Breast epithelium (tissue), 3 donors: ENCODE data around the gene GPR65.

Experiments used
- POLR2A ChIP-seq: fragments of 450-650 bp; IDR thresholded peaks from one replicate; pipeline ENCODE4 v1.6.1; 2016; ENCODE audit warnings: antibody characterized with exemption, mild to moderate bottlenecking, moderate library complexity
- TF ChIP-seq, protein P1 (sequence below), 3 donors: fragments of 450-650 bp; IDR thresholded peaks; one replicate each; pipeline ENCODE4 v1.5.1; 2016 to 2017; ENCODE audit warnings: antibody characterized with exemption in 3 of 3, mild to moderate bottlenecking in 3 of 3, moderate library complexity in 3 of 3

DNA sequence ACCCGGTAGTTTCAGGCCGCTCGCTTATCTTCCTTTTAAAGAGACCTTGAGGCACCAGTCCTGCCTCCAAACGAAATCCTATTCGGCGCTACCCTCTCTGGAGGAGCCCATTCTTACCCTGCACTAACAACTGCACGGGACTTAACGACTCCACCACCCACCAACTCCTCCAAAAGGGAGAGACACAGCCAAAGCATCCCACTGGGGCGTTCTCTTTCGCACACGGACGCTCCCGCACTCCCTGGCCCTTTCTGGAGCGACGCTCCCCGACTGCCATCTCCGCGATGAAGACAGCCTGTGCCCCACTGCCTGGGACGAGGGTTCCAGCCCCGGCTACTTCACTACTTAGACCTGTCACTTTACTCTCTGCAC lies 12.6 kb upstream of the GPR65 start:
- TF ChIP-seq, protein P1, sequence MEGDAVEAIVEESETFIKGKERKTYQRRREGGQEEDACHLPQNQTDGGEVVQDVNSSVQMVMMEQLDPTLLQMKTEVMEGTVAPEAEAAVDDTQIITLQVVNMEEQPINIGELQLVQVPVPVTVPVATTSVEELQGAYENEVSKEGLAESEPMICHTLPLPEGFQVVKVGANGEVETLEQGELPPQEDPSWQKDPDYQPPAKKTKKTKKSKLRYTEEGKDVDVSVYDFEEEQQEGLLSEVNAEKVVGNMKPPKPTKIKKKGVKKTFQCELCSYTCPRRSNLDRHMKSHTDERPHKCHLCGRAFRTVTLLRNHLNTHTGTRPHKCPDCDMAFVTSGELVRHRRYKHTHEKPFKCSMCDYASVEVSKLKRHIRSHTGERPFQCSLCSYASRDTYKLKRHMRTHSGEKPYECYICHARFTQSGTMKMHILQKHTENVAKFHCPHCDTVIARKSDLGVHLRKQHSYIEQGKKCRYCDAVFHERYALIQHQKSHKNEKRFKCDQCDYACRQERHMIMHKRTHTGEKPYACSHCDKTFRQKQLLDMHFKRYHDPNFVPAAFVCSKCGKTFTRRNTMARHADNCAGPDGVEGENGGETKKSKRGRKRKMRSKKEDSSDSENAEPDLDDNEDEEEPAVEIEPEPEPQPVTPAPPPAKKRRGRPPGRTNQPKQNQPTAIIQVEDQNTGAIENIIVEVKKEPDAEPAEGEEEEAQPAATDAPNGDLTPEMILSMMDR (IDR thresholded peaks at IDR 0.05) = no peak
- no peak for TF ChIP-seq POLR2A
